D721Med (cell line): ENCODE measurements around the gene PTPN11.
"Not testable (repeated sequence)": the region's sequence is repeated elsewhere in the genome, so short reads cannot be mapped to it uniquely, and the experiment has no call there.

ENCODE experiments used
- DNase-seq: peaks from one replicate; pipeline ENCODE4 v3.0.0; 2011; ENCODE audit warnings: low spot score; ENCODE audit not compliant: insufficient read length
- FAIRE-seq: peaks from 2 replicates; lab custom pipeline; 2011; peaks lifted over from hg19 to GRCh38; lab: Jason Lieb, UNC
- CTCF ChIP-seq: IDR thresholded peaks from 2 replicates; pipeline ENCODE4 v1.5.1; 2012; ENCODE audit warnings: mild to moderate bottlenecking, control low read depth; ENCODE audit not compliant: insufficient read depth; ENCODE audit errors: missing control alignments

The PTPN11 gene

GRCh38 chr12:112401054-112401453 is 17.7 kb upstream of the PTPN11 start:
- no peak for FAIRE-seq

GRCh38 chr12:112401903-112402498 is 16.7 kb upstream of the PTPN11 start:
- no peak for FAIRE-seq
- TF ChIP-seq CTCF = no peak
- no peak for DNase-seq

More at GRCh38 chr12:112401054-112401453, 17.7 kb upstream of the PTPN11 start:
- TF ChIP-seq CTCF = no peak
- DNase-seq = no peak

- no peak for TF ChIP-seq CTCF
- FAIRE-seq = no peak
- DNase-seq = no peak
Measured at GRCh38 chr12:112406519-112407488, 11.9 kb upstream of the PTPN11 start.

GRCh38 chr12:112407683-112408082 is 11.1 kb upstream of the PTPN11 start:
- not testable (repeated sequence) for DNase-seq, FAIRE-seq

GRCh38 chr12:112408621-112409020 is 10.1 kb upstream of the PTPN11 start:
- DNase-seq (no peak), FAIRE-seq (no peak)
- no peak for TF ChIP-seq CTCF

- peak; percentile 74 for DNase-seq
- FAIRE-seq = no peak
- no peak for TF ChIP-seq CTCF
Measured at GRCh38 chr12:112409064-112409905, 9.5 kb upstream of the PTPN11 start, which contains the start of gene RPL6. TSS of gene RPL6 (minus strand) at chr12:112409605. CDS start at chr12:112408656, 949 bp downstream.

GRCh38 chr12:112409906-112410244 is 8.9 kb upstream of the PTPN11 start:
- no peak for DNase-seq
- FAIRE-seq = no peak
- TF ChIP-seq CTCF = no peak
